HG03064 (cell line): Measurements from ENCODE around the gene FDX2.

ENCODE experiments used
- ATAC-seq: cut with Tn5 transposase; IDR thresholded peaks from one replicate; pipeline ENCODE4 v1.9.1; 2021; ENCODE audit warnings: low read depth; ENCODE audit not compliant: unreplicated experiment

Gene FDX2

DNA sequence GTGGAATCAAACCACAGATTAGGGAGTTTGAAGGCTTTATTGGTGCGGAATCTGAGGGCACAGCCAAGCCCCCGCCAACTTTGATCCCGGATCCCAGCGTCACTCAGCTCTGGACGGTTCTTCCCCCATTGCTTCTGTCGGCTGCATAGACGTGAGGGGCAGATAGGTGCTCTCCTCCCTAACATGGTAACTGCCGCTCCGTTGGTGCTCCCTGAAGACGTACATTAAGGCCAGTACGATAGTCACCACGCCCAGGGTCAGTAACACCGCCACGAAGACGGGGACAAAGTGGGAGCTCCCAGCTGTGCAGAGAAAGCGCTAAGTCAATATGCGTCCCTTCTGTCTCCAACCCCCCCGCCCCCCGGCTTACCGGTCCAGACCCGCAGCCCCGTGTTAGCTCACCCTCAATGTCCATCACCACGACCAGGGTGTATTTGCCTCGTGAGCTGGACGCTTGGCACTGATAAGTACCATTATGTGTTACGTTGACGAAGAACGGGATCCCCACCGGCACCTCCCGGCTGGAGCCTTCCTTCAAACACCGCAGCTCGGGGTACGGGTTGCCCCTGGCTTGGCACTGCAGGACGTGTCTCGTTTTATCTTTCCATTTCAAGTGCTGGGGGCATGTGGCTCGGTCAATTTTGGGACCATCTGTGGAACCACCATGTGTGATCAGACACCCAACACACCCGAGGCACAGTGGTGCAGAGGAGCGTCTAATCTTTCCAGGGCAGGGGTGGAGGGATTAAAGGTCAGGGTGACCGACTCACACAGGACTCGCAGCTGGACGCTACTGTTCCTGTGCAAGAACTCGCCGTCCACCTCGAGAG, 18.2 kb upstream of the FDX2 start:
- ATAC-seq: no peak

DNA sequence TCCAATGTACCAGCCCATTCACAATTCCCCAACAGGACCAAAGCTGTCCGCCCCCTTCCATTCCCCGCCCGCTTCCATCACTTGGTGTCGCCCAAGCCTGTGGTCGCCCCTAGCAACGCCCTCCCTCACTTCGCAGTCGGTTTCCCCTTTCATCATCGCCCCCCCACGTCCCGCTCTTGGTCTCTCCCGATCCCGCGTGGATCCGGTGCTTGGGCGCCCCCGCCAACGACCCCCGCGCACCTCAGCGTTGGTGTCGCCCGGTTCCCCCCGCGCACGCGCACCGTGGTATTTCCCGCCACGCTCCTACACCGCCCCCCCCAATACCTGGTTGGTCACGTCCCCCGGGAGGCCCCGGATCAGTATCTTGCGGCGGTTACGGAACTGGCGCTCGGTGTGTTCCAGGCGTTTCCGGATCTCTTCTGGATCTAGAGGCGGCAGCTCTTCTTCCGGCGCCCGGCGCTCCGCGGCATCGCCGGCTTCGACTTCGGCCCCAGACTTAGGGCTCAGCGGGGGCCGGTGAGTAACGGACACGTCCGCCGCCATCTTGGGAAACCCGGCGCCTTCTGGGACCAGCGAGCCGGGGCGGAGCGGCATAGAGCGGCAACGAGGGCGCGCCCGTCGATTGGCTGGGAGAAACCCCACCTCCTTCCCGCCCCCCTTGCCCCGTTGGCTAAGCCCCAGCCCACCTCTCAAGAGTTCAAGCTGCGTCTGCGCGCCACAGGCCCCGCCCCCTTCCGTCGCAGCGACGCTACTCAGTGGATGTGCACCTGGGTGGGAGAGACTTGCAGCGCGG, 17.3 kb upstream of the FDX2 start, which contains the start of gene RAVER1:
Gene RAVER1, minus strand, starts transcription at position 565 of the 793 bp plus-strand sequence. Its CDS starts 22 bp downstream, at position 543.
- peak; percentile 71 for ATAC-seq

DNA sequence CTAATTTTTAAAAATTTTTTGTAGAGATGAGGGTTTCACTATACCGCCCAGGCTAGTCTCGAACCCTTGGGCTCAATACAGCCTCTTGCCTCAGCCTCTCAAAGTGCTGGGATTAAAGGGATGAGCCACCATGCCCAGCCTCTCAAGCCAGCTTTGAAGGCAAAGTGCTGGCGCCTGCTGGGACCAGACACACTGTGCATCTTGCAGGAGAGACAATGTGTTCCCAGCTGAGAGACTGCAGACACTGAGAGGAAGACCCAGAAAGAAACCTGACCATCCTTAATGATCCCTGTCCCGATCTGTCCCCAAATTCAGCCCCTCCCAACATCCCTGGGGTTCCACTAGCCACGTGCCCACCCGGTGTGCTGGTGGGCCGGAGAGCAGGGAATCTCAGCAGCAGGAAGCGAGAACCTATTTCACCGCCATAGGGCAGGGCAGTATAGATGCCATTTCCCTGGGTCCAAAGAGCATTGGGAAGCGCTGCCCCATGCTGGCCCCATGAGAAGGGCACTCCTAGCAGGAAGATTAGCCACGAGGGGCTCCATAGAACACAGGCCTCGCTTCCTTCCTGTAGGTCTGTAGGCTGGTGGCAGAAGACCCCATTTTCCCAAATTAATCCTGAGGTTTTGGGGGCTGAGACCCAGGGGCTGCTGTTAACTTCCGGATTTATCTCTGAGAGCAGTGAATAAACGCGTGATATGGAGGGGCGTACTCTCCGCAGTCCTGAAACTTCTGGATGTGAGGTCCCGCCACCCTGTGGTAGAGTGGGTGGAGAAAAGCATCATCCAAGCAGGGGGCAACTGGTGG, 16.5 kb upstream of the FDX2 start:
- no peak for ATAC-seq

DNA sequence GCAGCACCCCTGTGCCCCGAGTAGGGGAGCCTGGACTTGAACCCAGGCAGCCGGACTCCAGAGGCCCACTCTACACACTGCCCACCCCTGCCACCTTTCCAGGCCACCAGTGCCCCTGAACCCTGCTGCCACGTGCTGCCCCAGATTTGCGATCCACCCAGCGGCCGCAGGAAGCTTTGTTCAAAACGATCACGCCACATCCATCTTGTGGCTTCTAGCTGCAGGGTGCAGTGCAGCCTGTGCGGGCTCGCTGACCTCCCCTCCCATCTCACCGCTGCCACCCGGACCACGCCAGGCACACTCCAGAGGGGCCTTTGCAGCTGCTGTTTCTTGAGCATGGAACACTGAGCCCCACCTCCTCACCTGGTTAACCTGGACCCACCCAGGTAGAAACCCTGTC, 13.7 kb upstream of the FDX2 start:
- ATAC-seq: no peak

DNA sequence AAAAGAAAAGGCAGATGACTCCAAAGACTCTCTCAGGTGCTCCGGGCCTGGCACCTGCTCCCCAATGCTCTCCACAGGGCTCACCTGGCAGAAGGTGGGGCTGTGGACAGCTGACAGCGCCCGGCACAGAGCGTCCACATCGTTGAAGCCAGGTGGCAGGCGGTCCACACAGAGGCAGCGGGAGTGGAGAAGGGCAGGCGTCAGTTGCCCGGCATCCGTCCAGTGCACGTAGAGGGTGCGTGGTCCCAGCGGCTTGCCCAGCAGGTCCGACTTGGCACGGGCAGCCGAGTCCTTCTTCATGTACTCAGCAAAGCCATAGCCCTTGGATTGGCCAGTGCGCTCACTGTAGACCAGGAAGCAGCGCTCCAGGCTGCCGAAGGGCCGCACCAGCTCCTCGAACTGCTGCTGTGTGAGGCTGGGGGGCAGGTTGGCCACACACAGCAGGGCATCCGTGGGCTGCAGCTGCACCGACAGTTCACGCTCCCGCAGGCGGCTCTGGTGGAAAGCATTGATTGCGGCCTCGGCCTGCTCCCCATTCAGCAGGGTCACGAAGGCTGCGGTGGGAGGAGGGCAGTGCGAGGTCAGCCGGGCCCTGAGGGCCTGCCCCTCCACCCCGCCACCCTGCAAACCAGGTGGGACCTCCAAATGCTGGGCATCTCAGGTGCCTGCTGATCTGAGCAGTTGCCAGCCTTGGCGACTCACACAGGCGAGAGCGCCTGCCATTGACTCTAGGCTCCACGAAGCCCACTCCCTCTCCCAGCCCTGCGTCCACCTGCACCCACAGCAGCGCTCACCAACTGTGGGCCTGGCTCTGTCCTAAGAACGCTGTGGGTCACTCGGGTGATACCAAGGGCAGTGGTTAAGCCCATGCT, 13.0 kb upstream of the FDX2 start:
- no peak for ATAC-seq

DNA sequence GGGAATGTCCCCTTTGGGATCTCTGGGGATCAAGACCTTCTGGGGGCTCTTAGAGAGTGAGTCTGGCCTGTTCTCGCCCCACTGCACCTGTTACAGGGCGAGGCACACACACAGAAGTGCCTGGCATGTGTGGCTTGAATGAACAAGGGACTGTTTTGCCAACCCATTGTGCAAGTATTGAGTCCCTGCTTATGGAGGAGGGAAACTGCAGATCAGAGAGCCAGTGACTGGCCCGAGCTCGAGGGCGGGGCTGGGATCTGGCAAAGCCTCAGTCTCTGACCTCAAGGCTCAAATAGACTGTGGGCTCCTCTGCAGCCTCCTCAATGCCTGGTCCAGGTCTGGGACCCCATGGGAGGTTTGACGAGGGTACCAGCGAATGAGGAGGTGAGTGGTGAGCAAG, 12.0 kb upstream of the FDX2 start:
- no peak for ATAC-seq

DNA sequence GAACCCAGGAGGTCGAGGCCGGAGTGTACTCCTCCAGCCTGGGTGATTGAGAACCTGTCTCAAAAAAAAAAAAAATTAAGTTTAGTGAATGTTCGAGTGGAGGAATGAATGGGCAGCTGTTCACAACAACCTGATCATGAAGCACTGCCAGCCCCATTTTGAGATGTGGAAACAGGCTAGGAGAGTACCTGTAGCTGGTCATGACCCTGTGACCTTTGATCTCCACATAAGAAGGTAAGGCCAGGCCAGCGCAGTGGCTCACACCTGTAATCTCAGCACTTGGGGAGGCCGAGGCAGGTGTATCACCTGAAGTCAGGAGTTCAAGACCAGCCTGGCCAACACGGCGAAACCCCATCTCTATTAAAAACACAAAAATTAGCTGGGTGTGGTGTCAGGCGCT, 9.9 kb upstream of the FDX2 start:
- ATAC-seq: no peak

DNA sequence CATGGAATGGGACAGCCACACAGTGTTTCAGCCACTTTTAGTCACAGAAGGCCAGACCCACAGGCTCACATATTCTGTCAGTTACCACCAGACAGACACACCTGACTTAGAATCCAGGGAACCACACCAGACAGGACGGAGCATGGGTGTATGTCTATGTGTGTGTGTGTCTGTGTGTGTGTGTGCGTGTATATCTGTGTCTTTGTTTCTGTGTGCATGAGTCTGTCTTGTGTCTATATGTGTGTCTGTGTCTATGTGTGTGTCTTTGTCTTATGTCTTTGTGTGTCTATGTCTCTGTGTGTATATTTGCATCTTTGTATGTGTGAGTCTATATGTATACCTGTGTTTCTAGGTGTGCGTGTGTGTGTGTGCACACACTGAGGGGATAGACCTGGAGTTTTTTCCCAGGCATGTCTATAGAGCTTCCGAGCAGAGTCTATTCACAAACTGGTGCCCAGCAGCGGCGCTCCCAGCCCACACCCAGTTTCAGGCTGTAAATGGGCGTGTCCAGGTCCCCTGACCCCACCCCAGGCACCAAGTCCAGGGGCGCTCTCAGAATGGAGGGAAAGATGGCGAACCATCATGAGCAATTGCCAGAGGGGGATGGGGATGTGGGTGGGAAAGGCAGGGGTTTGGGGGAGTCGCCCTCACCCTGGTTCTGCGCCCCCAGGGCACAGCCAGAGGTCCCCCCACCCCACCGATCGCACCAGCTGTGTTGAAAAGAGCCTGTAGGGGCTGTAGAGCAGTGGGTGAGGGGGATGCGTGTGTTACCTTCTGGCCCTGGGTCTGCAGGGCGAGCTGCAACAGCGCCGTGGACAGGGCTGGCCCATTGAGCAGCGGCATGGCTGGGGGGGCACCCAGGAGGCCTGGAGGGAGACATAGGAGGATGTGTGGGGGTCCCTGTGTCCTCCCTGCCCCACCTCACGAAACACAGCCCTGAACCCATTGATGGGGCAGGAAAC, 6.3 kb upstream of the FDX2 start:
- ATAC-seq: no peak

DNA sequence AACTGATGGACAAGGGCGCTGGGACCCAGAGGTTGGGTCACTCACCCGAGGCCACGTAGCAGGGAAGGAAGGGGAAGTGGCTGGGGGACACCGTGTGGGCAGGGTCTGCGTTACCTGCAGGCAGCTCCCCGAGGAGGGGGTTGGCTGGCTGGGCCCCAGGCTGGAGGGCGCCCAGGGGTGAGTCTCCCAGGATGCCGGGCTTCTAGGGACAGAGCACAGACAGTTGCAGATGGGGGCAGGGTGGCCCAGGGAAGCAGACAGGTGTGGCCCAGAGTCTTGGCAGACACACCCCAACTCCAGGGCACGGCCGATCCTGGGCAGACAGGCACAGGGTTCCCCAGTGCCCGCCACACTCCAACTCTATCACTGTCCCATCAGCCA, 5.6 kb upstream of the FDX2 start:
- no peak for ATAC-seq

DNA sequence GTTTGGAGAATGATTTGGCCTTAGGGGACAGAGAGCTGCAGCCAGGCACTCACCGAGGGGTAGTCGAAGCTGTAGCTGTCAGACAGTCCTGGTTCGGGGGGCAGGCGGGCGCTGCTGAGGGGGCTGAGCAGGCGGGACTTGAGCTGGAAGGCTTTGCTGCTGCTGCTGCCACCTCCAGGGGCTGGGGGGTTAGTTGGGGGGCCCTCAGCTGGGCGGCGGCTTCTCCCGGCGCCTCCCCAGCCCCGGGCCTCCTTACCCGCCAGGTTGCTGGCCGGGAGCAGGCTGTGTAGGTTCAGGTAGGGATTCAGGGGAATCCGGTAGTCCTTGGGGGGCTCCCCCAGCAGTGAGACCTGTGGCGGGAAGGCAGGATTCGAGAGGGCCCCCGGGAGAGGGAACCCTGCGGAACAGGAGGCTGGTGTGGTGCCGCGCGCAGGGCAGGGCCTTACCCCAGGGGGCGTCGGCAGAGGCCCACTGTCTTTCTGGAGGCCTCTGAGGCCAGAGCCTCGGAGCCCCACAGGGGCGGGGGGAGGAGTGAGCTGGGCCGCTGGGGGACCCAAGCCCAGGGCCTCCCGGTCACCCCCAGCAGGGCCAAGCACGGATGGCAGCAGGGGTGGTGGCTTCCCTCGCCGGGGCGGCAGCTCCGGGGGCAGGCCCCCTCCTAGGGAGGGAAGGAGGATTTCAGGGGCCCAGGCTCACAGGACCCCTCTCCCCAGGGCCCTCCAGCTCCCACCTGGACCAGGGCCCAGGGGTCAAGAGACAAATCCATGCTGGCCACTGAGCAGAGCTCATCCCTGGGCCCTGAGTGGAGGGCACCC, 5.0 kb upstream of the FDX2 start:
- ATAC-seq: no peak

DNA sequence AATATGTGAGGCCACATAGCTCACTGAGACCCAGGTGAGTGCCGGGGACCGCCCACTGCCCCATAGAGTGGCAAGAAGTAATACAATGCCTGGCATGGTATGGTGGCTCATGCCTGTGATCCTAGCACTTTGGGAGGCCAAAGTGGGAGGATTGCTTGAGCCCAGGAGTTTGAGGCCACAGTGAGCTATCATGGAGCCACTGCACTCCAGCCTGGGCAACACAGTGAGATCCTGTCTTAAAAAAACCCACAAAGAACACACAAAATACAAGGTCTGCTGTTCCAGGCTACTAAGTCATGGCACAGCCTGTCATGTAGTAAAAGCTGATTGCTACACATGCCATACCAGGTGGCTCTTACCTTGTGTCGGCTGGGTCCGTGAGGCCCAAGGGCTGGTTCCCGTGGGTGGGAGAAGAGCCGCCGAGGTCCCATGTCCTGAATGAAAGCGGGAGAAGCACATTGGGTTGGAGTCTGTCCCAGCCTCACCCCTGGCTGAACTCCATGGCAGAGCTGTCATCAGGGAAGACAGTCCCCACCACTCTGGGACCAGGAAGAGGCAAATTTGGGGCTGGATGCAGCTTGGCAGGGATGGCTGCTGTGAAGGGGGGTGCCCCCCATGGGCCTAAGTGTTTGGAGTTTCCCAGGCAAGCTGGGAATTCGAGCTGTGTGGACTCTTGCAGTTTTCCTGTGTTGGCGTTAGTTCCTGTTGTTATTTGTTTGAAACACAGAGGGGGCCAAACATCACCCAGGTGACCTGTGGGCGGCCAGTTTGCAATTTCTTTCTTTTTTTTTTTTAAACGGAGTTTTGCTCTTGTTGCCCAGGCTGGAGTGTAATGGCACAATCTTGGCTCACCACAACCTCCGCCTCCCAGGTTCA, 3.2 kb upstream of the FDX2 start:
- no peak for ATAC-seq

DNA sequence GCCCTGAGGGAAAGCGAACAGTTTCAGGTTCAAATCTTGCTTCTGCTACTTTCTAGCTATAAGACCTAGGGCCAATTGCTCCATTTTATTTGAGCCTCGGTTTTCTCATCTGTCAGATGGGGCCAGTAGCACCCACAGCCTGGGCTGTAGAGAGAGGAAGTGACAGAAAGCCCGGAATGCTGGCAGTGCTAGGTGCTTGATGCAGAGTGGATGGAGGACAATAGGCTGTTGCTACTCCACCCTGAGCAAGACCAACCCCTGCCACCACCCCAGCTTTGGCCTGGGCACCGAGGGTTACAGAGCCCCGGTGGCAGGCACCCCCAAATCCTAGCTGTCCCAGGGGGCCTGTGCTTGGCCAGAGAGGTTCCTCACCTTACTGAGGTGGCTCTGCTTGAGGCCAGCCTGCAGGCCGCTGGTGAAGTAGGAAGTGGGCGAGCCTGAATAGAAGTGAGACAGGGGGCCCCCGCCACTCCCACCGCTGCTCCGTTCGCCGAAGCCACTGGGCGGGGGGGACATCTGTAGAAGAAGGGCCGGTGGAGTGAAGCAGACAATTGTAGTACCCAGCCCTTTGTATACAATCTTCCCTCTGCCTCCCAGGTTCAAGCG, 2.1 kb upstream of the FDX2 start:
- ATAC-seq: no peak

DNA sequence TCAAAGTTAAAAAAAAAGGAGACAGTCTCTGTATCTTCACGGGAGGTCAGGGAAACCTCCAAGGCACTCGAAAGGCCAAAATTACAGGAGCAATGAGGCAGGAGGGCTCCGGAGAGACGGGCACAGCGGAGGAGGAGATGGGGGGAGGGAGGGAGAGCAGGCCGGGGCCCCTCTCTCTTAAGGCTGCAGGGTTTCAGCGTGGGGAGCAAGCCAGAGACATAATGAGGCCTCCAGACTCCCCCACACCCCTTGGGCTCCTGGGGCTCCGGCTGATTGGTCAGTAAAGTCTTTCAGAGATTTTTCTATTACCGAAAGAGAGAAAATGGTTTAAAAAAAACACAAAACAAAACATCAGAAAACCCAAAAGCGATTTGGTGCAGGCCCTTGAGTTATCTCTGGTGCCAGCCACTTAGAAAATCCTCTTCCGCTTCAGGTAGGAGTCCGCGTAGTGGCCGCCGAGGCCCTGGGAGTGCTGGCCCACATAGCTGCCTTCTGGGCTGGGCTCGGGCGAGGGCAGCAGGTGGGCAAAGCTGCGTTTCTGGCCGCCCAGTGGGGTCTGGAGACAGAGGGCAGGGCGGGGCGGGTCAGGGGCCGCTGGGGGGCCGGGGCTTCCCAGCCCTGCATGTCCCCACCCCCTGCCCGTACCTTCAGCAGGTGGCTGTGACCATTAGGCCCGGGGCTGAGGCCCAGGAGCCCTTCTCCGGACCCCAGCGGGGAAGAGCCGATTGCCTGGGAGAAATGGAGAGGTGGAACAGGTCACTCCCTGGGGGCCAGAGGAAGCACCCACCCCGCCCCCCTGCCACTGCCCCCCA, 1.4 kb upstream of the FDX2 start:
- no peak for ATAC-seq

DNA sequence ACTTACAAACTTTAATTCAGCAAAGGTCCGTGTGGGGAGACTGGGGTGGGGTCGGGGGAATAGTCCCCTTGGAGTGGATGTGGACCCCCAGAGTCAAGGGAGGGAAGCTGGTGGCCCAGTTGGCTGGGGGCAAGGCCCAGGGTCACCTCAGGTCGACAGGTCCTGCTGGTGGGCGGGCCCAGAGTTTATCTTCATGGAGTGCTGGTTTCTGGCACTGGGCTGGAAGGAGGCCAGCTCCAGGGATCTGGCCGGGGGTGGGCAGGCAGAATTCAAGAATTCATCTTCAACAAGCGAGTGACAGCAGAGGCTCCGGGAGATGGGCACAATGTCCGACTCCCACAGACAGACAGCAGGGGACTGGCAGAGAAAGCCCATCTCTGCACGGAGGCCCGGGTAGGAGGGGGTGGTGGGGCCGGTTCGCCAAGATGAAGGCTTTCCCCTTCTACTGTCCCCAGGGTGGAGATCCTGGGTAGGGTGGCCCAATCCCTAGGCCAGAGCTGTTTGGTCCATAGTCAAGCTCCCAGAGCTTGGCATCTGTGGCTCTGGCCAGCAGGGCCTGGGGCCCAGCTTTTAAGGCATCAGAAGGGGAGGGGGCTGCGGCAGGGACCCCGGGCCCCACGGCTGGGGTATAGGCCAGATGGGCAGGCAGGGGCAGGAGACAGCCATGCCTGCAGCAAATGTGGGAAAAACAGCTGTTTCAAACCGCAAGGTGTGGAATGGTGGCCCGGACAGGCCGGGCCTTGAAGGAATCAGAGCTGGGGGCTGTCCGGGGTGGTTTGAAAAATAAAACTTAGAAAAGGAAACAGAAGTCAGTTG, 622 bp upstream of the FDX2 start:
- no peak for ATAC-seq

DNA sequence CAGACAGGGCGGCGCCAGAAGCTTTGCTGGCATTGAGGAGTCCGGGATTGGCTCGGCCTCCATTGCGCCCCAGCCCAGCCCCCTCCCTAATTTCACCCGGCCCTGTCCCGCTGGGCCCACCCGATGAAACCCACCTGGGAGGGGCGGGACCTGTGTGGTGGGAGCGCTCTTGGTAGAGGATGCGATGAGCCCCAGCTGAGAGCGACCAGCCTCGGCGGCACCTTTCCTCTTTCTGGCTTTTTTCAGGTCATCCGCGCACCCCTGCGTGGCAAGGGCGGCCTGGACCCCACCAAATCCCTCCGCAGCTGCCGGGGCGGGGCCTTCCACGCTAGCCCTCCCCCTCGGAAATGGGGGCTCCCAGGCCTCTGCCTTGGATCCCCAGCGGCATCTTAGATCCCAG, 6.4 kb downstream of the FDX2 start, which contains the start of gene ZGLP1:
Gene ZGLP1, minus strand, starts transcription at position 393 of the 400 bp plus-strand sequence.
- ATAC-seq: no peak
